ENCODE results near the gene HOXA5. TPM values are rescaled to one million over a fixed set of nuclear protein-coding genes. Genes with fewer than 3 reads are reported as not detected.

HOXA5 gene
- total RNA-seq, 2 donors from 2014 or later, result 0.99 to 2.6 TPM

DNA sequence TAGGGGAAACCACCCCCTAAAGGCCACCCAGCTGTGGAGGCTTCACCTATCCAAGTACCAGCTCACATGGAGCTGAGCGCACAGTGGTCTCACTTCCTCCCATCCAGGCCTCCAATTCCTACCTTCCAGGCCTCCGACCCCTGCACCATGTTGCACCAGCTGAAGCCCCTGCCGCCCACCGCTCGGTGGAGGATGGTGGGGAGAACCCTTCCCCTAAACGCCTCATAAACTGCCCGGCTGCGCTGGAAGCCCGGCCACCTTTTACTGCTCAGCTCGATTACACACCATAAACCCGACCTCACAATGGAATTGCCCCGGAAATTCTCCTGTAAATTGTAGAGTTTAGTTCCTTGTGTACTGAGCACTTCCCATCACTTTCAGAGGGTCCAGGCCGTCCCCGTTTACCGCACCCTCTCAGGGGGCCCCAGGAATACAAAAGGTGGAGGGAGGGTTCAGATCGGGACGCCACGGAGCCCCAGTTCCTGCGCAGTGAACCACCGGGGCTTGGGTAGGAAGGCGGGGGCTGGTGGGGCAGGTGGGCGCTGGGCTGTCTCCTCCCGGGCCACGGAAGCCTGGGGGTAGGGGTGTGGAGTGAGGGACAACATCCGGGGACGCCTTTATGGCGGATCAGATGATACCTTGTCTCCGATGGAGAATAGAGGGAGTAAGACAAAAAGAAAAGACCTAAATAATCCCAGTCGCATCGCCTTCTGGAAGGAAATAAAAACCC lies 14.4 kb upstream of the HOXA5 start:
- no peak overlapping the region for H3K4me3 ChIP-seq
- intact Hi-C loops (cut with DNase I), result no loop called here
- H3K4me1 ChIP-seq, result peaks cover 33% of the 10 kb centered on the region
- DNase-seq (peak in 3 of 4 donors; percentile 0 to 8 (median 3)), ATAC-seq (no peak)
- no peaks in the 10 kb centered on the region for H3K36me3 ChIP-seq (replicated peaks in 1 of 2; ENCODE audit: insufficient read depth in 1 of 2, low read depth in 2 of 2)
- H3K27ac ChIP-seq, result no peak overlapping the region
- TF ChIP-seq POLR2A (IDR thresholded peaks at IDR 0.05), result no peak
- TF ChIP-seq, protein P1, sequence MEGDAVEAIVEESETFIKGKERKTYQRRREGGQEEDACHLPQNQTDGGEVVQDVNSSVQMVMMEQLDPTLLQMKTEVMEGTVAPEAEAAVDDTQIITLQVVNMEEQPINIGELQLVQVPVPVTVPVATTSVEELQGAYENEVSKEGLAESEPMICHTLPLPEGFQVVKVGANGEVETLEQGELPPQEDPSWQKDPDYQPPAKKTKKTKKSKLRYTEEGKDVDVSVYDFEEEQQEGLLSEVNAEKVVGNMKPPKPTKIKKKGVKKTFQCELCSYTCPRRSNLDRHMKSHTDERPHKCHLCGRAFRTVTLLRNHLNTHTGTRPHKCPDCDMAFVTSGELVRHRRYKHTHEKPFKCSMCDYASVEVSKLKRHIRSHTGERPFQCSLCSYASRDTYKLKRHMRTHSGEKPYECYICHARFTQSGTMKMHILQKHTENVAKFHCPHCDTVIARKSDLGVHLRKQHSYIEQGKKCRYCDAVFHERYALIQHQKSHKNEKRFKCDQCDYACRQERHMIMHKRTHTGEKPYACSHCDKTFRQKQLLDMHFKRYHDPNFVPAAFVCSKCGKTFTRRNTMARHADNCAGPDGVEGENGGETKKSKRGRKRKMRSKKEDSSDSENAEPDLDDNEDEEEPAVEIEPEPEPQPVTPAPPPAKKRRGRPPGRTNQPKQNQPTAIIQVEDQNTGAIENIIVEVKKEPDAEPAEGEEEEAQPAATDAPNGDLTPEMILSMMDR (IDR thresholded peaks at IDR 0.05), result no peak
- 5 to 9% methylated on average over 29 to 30 of the region's 30 CpGs for WGBS, 2 donors
- H3K9me3 ChIP-seq, result no peaks in the 10 kb centered on the region
- H3K27me3 ChIP-seq, result peaks cover 0 to 61% of the 10 kb centered on the region in 2 donors

DNA sequence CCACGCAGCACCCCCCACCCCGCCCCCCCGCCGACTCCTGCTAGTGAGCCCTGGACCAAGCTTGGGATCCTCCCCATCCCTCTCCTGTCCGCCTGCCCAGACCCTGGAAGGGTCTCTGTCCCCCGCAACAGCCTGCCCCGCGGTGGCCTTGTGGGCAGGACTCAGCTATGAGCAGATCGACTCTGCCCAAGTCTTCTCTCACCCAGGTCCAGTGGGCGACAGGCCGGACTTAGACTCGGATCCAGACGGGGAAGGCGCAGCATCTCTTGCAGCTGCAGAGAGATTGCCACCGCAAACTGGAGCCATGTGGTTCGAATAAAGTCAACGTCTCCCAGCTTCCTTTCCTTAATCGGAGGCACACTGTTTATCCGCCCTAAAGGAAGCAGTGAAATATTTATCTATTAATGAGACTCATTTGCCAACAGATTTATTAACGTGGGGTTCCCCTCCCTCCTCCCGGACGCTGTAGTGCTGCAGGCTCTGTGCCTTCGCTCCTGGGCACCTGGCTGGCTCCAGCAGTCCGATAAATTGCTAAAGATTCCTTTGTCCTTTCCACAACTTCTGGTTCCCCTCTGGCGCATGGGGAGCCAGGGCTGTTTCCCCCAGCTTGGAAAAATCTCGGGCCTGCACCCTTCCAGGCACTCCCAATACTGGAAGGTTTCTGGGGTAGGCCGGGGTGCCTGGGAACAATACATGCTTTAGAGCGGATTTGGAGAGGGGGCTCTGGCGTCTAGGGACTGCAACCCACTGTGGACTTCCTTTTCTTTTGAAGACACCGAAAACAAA lies 13.6 kb upstream of the HOXA5 start:
- H3K27me3 ChIP-seq, result peaks cover 0 to 68% of the 10 kb centered on the region in 2 donors
- no peak overlapping the region for H3K4me3 ChIP-seq
- WGBS, 2 donors, result 6 to 9% methylated on average over 14 to 29 of the region's 30 CpGs
- no peaks in the 10 kb centered on the region for H3K9me3 ChIP-seq
- ATAC-seq (no peak), DNase-seq (peak in 2 of 4 donors; percentile 2 to 10)
- no peak overlapping the region for H3K27ac ChIP-seq
- H3K4me1 ChIP-seq, result peaks cover 38% of the 10 kb centered on the region
- intact Hi-C loops (cut with DNase I), result no loop called here
- TF ChIP-seq, protein P1 (IDR thresholded peaks at IDR 0.05), result no peak
- TF ChIP-seq POLR2A (IDR thresholded peaks at IDR 0.05), result no peak
- no peaks in the 10 kb centered on the region for H3K36me3 ChIP-seq (replicated peaks in 1 of 2; ENCODE audit: insufficient read depth in 1 of 2, low read depth in 2 of 2)

DNA sequence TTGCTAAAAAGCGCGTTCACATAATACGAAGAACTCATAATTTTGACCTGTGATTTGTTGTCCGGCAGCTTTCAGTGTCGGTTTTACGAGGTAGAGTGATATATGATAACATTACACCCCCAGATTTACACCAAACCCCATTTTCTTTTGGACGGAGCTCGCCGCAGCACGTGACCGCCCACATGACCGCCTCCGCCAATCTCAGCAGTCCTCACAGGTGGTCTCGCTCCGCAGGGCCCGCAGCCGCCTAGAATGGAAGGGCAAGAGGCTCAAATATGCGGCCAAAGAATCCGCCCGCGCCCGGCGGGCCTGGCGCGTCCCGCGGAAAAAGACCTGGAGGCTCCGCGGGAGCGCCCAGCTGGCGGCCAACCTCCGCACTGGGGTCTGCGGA lies 13.0 kb upstream of the HOXA5 start, which contains the start of gene HOXA7:
TSS of gene HOXA7 (minus strand) at position 168 of the 391 bp plus-strand sequence. CDS start at position 38, 130 bp downstream.
- Histone ChIP-seq H3K27ac (no peak within 1 kb of the TSS), H3K36me3 (replicated peaks in 1 of 2; ENCODE audit: insufficient read depth in 1 of 2, low read depth in 2 of 2) (no peaks in the 10 kb centered on the region), H3K27me3 (peaks cover 0 to 74% of the 10 kb centered on the region in 2 donors), H3K9me3 (no peaks in the 10 kb centered on the region), H3K4me3 (no peak within 1 kb of the TSS), H3K4me1 (peaks cover 38% of the 10 kb centered on the region)
- peak in 2 of 4 donors; percentile 2 to 11 for DNase-seq
- no peak for ATAC-seq
- TF ChIP-seq, protein P1 (IDR thresholded peaks at IDR 0.05), result no peak
- no peak for TF ChIP-seq POLR2A (IDR thresholded peaks at IDR 0.05)
- 4 to 6% methylated on average over 13 to 33 of the region's 33 CpGs for WGBS, 2 donors
- intact Hi-C loops (cut with DNase I), result no loop called here

DNA sequence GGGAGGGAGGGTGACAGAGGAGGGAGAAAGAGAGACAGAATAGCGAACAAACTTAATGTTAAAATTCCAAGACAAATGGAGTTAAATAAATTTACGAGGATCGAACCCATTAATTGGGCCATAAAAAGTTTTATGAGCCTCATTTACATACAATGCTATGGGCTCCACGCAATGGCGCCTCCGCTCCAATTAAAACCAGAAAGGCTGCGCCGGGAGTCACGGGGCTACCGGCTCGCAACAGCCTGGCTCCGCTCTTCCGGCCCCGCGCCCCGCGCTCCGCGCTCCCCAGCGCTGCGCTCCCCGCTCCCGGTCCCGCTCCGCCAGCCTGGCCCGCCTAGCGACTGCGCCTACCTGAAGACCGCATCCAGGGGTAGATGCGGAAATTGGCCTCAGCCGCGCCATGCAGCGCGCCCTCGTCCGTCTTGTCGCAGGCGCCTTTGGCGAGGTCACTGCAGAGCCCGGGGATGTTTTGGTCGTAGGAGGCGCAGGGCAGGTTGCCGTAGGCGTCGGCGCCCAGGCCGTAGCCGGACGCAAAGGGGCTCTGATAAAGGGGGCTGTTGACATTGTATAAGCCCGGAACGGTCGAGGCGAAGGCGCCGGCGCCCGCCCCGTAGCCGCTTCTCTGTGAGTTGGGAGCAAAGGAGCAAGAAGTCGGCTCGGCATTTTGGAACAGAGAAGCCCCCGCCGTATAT lies 12.5 kb upstream of the HOXA5 start:
- 4 to 10% methylated on average over 53 to 63 of the region's 63 CpGs for WGBS, 2 donors
- no peak overlapping the region for H3K27ac ChIP-seq

More for the DNA sequence above, 12.5 kb upstream of the HOXA5 start:
- H3K4me3 ChIP-seq, result no peak overlapping the region
- H3K9me3 ChIP-seq, result no peaks in the 10 kb centered on the region
- H3K4me1 ChIP-seq, result peaks cover 38% of the 10 kb centered on the region
- H3K27me3 ChIP-seq, result peaks cover 0 to 80% of the 10 kb centered on the region in 2 donors
- no peaks in the 10 kb centered on the region for H3K36me3 ChIP-seq (replicated peaks in 1 of 2; ENCODE audit: insufficient read depth in 1 of 2, low read depth in 2 of 2)
- intact Hi-C loops (cut with DNase I), result no loop called here
- DNase-seq, result peak in 2 of 4 donors; percentile 1 to 7
- TF ChIP-seq, protein P1 (IDR thresholded peaks at IDR 0.05), result no peak
- TF ChIP-seq POLR2A (IDR thresholded peaks at IDR 0.05), result no peak
- no peak for ATAC-seq
